GM19043 (cell line): Measurements from ENCODE around the gene ST8SIA1.
"Not testable (repeated sequence)": the region's sequence is repeated elsewhere in the genome, so short reads cannot be mapped to it uniquely, and the experiment has no call there.

Experiments used
- ATAC-seq: cut with Tn5 transposase; IDR thresholded peaks from one replicate; pipeline ENCODE4 v1.9.1; 2021; ENCODE audit warnings: low read depth; ENCODE audit not compliant: unreplicated experiment

ST8SIA1 gene, protein sequence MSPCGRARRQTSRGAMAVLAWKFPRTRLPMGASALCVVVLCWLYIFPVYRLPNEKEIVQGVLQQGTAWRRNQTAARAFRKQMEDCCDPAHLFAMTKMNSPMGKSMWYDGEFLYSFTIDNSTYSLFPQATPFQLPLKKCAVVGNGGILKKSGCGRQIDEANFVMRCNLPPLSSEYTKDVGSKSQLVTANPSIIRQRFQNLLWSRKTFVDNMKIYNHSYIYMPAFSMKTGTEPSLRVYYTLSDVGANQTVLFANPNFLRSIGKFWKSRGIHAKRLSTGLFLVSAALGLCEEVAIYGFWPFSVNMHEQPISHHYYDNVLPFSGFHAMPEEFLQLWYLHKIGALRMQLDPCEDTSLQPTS

DNA sequence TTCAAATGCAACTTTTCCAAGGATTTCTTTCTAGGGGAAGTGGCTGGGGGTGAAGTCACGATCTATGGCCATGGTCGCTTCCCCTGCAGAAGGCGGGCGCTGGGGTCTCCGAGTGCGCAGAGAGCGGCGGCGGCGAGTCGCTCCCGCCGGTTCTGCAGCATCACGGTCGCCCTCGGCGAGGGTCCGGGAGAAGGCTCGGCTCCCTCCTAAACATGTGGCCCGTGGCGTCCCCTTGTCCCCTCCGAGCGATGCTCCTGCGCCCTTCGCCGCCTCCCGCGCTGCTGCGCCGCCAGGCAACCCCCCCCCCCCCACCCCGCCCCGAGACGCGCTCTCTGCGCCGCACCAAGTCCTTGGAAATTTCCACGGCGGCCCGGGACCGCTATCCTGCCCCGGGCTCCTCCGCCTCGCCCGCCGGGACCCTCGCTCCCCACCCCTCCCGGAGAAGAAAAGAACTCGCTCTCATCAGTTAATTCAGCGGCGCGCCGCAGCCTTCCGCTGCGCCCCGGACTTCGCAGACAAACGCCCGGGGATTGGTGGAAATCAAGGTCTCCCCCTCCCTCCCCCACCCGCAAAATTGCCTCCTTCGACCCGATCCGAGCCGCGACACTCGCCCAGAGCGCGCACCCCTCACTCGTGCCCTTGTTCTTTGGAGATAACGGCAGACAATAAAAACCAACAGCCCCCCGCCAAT lies at the start of gene ST8SIA1:
Gene ST8SIA1, minus strand, starts transcription at position 298 of the 691 bp plus-strand sequence. CDS start 475 bp downstream, outside the sequence.
- ATAC-seq, result no peak

DNA sequence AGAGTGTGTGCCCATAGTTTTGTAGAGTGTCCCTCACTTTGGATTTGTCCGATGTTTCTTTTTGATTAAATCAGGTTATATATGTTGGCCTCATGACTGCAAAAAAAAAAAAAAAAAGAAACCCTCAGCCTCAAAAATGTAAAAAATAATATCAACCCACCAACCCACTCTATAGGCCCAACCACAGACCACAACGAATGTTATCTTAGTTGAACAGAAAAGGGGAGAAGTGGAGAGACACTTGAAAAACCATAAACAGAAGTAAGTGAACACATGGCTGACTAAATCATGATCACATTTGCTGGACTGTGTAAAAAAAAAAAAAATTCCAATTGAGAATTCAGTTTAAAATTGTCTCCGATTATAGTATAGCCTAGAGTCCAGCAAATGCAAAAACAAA lies 45.5 kb upstream of the ST8SIA1 start:
- no peak for ATAC-seq

GRCh38 chr12:22377731-22378496 lies 43.4 kb upstream of the ST8SIA1 start:
- ATAC-seq, result no peak

GRCh38 chr12:22376596-22377150 lies 42.2 kb upstream of the ST8SIA1 start:
- not testable (repeated sequence) for ATAC-seq

DNA sequence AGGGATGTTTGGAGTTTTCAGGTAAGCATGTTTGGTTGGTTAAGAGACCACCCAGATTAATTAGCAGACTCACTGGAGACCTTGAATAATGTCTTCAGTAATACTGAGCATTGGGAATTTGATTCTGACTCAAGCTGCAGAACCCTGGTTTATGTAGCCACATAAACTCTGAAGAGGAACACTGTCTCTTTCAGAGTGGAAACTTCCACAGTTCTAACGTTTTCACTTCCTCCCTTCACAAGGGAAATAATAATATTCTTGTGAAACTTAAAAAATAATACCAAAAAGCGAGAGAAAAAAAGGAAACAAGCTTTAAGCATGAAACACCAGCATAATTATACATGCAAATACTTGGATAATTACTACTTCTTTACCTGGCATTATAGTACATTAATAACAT lies 40.0 kb upstream of the ST8SIA1 start:
- ATAC-seq, result no peak

- ATAC-seq, result no peak
Observed at GRCh38 chr12:22372277-22372837, 37.9 kb upstream of the ST8SIA1 start.

DNA sequence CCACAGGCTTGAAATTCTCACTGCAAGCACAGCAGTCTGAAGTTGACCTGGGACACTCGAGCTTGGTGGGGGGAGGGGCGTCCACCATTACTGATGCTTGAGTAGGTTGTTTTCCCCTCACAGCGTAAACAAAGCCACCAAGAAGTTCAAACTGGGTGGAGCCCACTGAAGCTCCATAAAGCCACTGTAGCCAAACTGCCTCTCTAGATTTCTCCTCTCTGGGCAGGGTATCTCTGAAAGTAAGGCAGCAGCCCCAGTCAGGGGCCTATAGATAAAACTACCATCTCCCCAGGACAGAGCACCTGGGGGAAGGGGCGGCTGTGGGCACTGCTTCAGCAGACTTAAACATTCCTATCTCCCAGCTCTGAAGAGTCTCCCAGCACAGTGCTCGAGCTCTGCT lies 31.7 kb upstream of the ST8SIA1 start:
- ATAC-seq, result no peak

DNA sequence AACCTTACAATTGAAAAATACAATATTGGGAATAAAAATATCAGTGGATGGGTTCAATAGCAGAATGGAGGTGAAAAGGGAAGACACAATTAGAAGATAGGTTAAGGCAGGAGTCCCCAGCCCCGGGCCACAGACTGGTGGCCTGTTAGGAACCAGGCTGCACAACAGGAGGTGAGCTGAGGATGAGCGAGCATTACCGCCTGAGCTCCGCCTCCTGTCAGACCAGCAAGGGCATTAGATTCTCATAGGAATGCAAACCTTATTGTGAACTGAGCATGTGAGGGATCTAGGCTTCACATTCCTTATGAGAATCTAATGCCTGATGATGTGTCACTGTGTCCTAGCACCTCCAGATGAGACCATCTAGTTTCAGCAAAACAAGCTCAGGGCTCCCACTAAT lies 27.3 kb upstream of the ST8SIA1 start:
- ATAC-seq, result no peak

- no peak for ATAC-seq
Observed at GRCh38 chr12:22360774-22361173, 26.3 kb upstream of the ST8SIA1 start.

DNA sequence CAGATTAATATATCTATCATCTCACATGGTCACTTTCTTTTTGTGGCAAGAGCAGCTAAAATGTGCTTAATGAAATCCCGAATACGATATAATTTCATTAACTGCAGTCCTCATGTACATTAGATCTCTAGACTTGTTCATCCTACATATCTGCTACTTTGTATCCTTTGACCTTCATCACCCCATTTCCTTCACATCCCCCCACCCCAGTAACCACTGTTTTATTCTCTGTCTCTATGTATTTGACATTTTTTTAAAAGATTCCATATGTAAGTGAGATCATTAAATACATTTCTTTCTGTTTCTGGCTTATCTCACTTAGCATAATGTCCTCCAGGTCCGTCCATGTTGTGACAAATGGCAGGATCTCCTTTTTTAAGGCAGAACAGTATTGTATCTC lies 23.0 kb upstream of the ST8SIA1 start:
- ATAC-seq, result no peak

DNA sequence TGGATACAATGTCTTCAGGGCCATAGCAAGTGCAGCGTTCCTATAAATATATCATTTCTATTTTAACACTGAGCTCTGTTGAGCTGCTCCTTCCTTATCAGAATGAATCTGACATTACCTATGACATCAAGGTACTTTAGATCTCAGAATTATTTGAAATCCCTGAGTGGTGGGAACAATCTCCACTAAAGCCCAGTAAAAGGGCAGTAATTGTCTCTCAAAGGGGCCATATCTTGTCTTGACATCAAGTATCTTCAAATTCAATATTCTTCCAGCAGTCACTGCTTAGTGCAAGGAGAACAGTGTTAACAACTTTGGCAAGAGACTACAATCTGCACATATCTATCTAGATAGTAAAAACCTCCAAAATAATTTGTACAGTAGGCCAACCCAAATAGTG lies 21.7 kb upstream of the ST8SIA1 start:
- no peak for ATAC-seq

DNA sequence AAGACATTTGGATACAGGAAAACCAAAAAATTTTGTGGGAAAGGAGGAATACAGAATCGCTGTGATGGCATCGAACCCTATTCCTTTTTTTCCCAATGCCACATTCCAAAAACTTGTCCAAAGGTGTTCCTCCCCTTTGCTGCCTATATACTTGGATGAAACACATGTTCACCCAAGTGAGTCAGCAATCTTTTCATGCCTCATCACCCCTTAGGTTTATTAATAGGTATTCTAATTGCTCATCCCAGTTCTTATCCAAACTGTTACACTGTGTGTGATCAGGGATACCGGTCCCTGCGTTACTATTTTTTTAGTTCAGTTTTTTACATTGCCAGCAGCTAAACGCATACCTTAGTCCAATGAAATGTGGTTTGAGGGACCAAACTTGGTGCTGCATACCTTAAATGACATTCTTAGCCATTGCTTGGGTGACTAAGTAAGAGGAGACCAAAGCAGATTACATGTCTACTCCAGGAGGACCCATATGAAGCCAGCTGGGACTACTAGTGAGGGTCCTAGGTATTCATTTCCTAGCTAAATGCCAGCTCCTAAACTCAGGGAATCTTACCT lies 20.6 kb upstream of the ST8SIA1 start:
- ATAC-seq, result no peak

DNA sequence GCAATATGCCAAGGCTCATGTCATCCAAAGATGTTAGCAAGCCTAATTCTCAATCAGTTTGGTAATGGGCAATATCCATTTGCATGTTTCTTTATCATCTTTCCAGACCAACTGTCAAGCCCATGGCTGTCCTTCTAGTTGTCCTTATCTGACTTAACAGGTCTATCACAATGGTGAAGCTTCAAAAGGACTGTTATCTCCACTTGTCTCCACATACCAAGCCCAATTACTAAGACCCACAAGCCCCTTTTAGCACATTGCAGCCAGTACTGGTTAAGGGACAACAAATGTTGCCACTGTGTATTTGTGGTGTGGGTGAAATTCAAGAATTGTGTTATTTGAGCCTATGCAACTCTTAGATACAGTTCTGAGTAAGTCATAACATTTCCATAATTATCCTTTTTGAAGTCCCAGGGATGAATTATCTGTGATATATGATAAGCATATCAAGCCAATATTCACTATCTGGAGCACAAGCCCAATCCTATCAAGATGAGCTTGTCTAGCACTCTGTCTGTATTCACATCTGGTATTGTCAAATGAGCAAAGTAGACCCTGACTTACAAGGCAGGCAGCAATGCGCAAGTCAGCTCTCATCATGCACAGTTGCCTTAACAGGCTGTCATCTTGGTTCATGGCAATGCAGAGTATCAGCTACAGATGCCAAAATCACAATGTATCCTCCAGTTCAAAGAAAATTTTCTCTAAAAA lies 19.3 kb upstream of the ST8SIA1 start:
- no peak for ATAC-seq

- no peak for ATAC-seq
Observed at GRCh38 chr12:22350886-22351285, 16.4 kb upstream of the ST8SIA1 start.

DNA sequence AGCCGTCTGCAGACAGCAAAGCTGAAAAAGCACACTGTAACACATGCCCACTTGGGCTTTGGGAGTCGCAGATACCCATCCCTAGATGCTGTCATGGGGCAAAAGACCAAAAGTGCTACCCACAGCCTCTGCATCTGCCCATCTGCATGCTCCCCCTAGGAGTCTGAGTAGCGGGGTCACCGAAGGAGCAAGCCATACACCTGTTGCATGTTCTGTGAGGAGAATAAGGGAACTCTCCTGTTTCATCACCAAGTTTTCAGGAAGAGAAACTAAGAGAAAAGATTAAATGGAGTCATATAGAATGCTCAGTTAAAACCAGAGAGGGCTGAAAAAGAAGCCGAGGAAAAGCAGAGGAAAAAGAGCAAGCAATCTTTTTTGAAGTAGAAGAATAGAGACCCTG lies 13.7 kb upstream of the ST8SIA1 start:
- ATAC-seq, result no peak

DNA sequence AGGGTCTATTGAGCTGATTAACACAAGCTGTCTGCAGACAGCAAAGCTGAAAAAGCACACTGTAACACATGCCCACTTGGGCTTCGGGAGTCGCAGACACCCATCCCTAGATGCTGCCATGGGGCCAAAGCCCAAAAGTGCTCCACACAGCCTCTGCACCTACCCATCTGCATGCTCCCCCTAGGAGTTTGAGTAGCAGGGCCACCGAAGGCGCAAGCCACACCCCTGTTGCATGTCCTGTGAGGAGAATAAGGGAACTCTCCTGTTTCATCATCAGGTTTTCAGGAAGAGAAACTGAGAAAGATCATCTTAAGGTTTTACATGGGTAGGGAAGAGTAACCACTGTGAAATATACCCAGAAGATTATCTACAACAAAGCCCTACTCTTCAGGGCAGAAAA lies 5.6 kb upstream of the ST8SIA1 start:
- no peak for ATAC-seq

DNA sequence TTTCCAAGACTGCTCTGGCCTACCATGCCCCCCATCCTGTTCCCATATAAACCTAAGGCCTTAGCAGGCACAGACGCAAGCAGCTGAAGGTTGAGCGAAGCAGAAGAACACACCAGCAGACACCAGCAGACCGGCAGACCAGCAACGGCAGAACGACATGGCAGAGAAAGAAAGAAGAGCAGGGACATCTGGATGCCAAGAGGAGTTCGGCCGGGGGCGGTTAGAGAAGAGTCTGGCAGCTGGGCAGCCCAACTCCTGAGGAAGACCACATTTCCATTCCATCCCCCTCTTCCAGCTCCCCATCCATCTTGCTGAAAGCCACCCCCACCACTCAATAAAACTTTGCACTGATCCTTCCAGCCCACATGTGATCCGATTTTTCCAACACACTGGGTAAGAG lies 5.2 kb upstream of the ST8SIA1 start:
- no peak for ATAC-seq

DNA sequence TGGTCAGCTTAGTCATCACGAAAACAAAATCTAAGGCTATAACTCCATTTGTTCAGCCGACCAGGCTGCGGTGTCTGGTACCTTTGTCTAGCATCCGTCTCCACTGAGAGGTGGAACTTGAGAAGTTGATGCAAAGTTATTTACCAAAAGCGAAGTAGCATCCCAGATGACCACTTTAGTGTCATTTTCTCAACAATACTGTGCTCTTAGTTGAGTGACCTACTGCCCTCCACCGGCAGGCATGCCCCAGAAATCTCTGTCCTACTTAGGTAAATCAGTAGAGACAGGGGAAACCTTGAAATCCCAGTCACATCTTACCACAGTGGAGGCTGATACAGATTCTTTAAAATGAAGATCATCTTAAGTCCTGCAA lies 1.3 kb upstream of the ST8SIA1 start:
- ATAC-seq, result no peak

DNA sequence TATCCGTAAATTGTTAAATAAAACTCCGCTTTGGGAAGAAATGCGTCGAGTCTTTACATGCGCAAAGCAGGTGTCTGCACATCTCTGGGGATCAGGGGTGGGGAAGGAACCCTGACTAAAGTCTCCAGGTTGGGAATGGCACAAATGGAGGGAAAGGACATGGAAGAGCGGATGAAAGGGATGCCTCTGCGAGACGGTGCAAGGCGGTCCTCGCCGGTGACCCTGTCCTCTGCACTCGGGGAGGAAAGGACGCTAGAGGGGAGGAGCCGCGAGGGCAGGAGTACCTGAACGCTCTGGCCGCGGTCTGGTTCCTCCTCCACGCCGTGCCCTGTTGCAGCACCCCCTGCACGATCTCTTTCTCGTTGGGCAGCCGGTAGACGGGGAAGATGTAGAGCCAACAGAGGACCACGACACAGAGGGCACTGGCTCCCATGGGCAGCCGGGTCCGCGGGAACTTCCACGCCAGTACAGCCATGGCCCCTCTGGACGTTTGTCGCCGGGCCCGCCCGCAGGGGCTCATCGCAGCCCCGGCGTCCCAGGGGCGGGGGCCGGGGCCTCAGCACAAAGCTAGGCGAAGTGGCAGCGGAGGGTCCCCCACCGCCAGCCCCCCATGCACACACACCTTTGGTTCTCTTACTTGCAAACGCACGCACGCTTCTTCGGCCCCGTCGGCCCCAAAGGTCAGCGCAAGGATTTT lies 646 bp downstream of the ST8SIA1 start:
- ATAC-seq, result no peak
